ENCODE results near the gene TMOD2. TPM values are rescaled to one million over a fixed set of nuclear protein-coding genes. Genes with fewer than 3 reads are reported as not detected.

The TMOD2 gene
- total RNA-seq, 1 experiment from 2014 or later = 3.0 TPM

DNA sequence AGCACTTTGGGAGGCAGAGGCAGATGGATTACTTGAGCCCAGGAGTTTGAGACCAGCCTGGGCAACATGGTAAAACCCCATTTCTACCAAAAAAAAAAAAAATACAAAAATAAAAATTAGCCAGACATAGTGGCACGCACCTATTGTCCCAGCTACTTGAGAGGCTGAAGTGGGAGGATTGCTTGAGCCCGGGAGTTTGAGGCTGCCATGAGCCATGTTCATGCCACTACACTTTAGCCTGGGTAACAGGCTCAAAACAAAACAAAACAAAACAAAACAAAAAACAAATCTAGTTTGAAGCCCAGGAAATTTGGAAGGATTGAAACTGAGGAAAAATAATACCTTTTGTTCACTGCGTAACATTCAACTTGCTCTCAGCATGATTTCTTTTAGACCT lies 94.7 kb downstream of the TMOD2 start:
- H4K20me1 ChIP-seq (ENCODE audit: control insufficient read depth, insufficient read depth, insufficient read length) = no peaks in the 10 kb centered on the region

More for the DNA sequence above, 94.7 kb downstream of the TMOD2 start:
- Histone ChIP-seq H3K79me1 (ENCODE audit: insufficient read depth, low read depth, low read length, poor library complexity, severe bottlenecking) (peaks cover 3% of the 10 kb centered on the region), H3K27me3 (ENCODE audit: insufficient read depth, low read length) (no peaks in the 10 kb centered on the region), H3K4me2 (ENCODE audit: insufficient read depth, insufficient read length, low read length) (no peak overlapping the region), H2BK20ac (ENCODE audit: low read depth, low read length, poor library complexity, severe bottlenecking) (no peak overlapping the region), H3K9me3 (ENCODE audit: control insufficient read depth, low read depth, low read length) (no peaks in the 10 kb centered on the region), H4K91ac (ENCODE audit: insufficient read length, low read depth, low read length) (no peak overlapping the region), H3K4me1 (ENCODE audit: insufficient read depth, low read length) (peaks cover 5% of the 10 kb centered on the region; the same call in 1 of the 2 replicates), H2AK5ac (ENCODE audit: insufficient read length, low read length) (no peak overlapping the region), H3K14ac (ENCODE audit: insufficient read depth, low read length) (no peak overlapping the region), H4K5ac (ENCODE audit: insufficient read length, low read depth, low read length) (no peak overlapping the region), H4K8ac (replicated peaks; ENCODE audit: insufficient read length, low read depth, low read length) (no peak overlapping the region), H3K79me2 (ENCODE audit: insufficient read depth, low read length) (peaks cover 2% of the 10 kb centered on the region; the same call in 1 of the 2 replicates), H2BK15ac (ENCODE audit: low read depth, low read length) (no peak overlapping the region), H3T11ph (ENCODE audit: low read length) (no peak overlapping the region), H3K56ac (ENCODE audit: insufficient read length, low read depth, low read length) (no peak overlapping the region), H2BK5ac (ENCODE audit: insufficient read length, low read length) (no peak overlapping the region), H3K9ac (ENCODE audit: extremely low read depth, insufficient read length, low read length) (no peak overlapping the region), H3K27ac (ENCODE audit: insufficient read length, low read depth, low read length) (no peak overlapping the region), H2BK120ac (ENCODE audit: low read depth, low read length, poor library complexity, severe bottlenecking) (no peak overlapping the region), H2AFZ (ENCODE audit: low read length) (no peak overlapping the region), H2BK12ac (ENCODE audit: insufficient read length, low read depth, low read length) (no peak overlapping the region), H3K23ac (ENCODE audit: insufficient read length, low read depth, low read length) (no peak overlapping the region), H3K23me2 (ENCODE audit: insufficient read length, low read depth, low read length, poor library complexity, severe bottlenecking) (no peaks in the 10 kb centered on the region), H3K18ac (ENCODE audit: insufficient read length, low read depth, low read length) (no peak overlapping the region), H3K4ac (ENCODE audit: low read depth, low read length) (no peak overlapping the region)
- Mint-ChIP-seq H3K4me1 (peaks cover 29 to 30% of the 10 kb centered on the region in 2 experiments), H3K36me3 (ENCODE audit: insufficient read depth in 1 of 3, low read depth in 3 of 3) (no peaks in the 10 kb centered on the region), H3K27me3 (ENCODE audit: low read depth) (no peaks in the 10 kb centered on the region), H3K27ac (no peak overlapping the region), H3K9me3 (no peaks in the 10 kb centered on the region), H3K4me3 (no peak overlapping the region)
- TF ChIP-seq, protein P1, sequence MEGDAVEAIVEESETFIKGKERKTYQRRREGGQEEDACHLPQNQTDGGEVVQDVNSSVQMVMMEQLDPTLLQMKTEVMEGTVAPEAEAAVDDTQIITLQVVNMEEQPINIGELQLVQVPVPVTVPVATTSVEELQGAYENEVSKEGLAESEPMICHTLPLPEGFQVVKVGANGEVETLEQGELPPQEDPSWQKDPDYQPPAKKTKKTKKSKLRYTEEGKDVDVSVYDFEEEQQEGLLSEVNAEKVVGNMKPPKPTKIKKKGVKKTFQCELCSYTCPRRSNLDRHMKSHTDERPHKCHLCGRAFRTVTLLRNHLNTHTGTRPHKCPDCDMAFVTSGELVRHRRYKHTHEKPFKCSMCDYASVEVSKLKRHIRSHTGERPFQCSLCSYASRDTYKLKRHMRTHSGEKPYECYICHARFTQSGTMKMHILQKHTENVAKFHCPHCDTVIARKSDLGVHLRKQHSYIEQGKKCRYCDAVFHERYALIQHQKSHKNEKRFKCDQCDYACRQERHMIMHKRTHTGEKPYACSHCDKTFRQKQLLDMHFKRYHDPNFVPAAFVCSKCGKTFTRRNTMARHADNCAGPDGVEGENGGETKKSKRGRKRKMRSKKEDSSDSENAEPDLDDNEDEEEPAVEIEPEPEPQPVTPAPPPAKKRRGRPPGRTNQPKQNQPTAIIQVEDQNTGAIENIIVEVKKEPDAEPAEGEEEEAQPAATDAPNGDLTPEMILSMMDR (conservative IDR thresholded peaks at IDR 0.05) = no peak
- no peak for DNase-seq
- no CpG with 5 or more reads among the region's 3 CpGs for WGBS (ENCODE audit: extremely low coverage, insufficient read length, low lambda C conversion rate)
